Effector memory CD8-positive, alpha-beta T cell (primary cell): ENCODE measurements around the gene FCMR.

Source experiments
- ATAC-seq: fragments of 150-1000 bp; cut with Tn5 transposase; replicated peaks from 2 replicates; pipeline ENCODE4 v1.10.0; 2021; ENCODE audit warnings: mild to moderate bottlenecking, moderate library complexity
- DNase-seq, 3 experiments: peaks; one replicate each; pipeline ENCODE4 v3.0.0; 2021
- H3K27ac Mint-ChIP-seq, 2 donors: one replicate each; pipeline ENCODE4 v1.8.0; 2022; ENCODE audit warnings: mild to moderate bottlenecking in 2 of 2, mixed read lengths in 2 of 2, moderate library complexity in 2 of 2
- H3K27me3 Mint-ChIP-seq, 2 donors: one replicate each; pipeline ENCODE4 v1.8.0; 2022; ENCODE audit warnings: mixed read lengths in 2 of 2
- H3K36me3 Mint-ChIP-seq: one replicate; pipeline ENCODE4 v1.8.0; 2022; ENCODE audit warnings: mild to moderate bottlenecking, moderate library complexity, mixed read lengths; ENCODE audit not compliant: insufficient read depth
- H3K4me1 Mint-ChIP-seq, 2 donors: one replicate each; pipeline ENCODE4 v1.8.0; 2022; ENCODE audit warnings: low read depth in 2 of 2, mixed read lengths in 2 of 2
- H3K4me3 Mint-ChIP-seq, 2 donors: one replicate each; pipeline ENCODE4 v1.8.0; 2022; ENCODE audit warnings: mild to moderate bottlenecking in 2 of 2, mixed read lengths in 2 of 2, moderate library complexity in 2 of 2
- H3K9me3 Mint-ChIP-seq, 2 donors: one replicate each; pipeline ENCODE4 v1.8.0; 2022; ENCODE audit warnings: mixed read lengths in 2 of 2

Gene FCMR

GRCh38 chr1:206897175-206897574, 24.6 kb downstream of the FCMR start, which contains the start of gene IL24:
TSS of gene IL24 (plus strand) at chr1:206897443. CDS start at chr1:206897833, 390 bp downstream.
- no peak within 1 kb of the TSS for H3K4me3 Mint-ChIP-seq
- H3K27ac Mint-ChIP-seq, result no peak within 1 kb of the TSS

GRCh38 chr1:206896261-206896660, 25.5 kb downstream of the FCMR start:
- H3K4me1 Mint-ChIP-seq, result peaks cover 6 to 9% of the 10 kb centered on the region in 2 donors
- DNase-seq (no peak), ATAC-seq (no peak)
- H3K27ac Mint-ChIP-seq, result no peak overlapping the region
- no peaks in the 10 kb centered on the region for H3K9me3 Mint-ChIP-seq
- H3K27me3 Mint-ChIP-seq, result peaks cover 19 to 44% of the 10 kb centered on the region in 2 donors
- H3K36me3 Mint-ChIP-seq, result peaks cover 8% of the 10 kb centered on the region
- no peak overlapping the region for H3K4me3 Mint-ChIP-seq

More at GRCh38 chr1:206897175-206897574, 24.6 kb downstream of the FCMR start, which contains the start of gene IL24:
- H3K27me3 Mint-ChIP-seq, result peaks cover 13 to 36% of the 10 kb centered on the region in 2 donors
- DNase-seq, result no peak
- H3K4me1 Mint-ChIP-seq, result peaks cover 9 to 12% of the 10 kb centered on the region in 2 donors
- no peaks in the 10 kb centered on the region for H3K9me3 Mint-ChIP-seq
- peaks cover 8% of the 10 kb centered on the region for H3K36me3 Mint-ChIP-seq
- ATAC-seq, result no peak

DNA sequence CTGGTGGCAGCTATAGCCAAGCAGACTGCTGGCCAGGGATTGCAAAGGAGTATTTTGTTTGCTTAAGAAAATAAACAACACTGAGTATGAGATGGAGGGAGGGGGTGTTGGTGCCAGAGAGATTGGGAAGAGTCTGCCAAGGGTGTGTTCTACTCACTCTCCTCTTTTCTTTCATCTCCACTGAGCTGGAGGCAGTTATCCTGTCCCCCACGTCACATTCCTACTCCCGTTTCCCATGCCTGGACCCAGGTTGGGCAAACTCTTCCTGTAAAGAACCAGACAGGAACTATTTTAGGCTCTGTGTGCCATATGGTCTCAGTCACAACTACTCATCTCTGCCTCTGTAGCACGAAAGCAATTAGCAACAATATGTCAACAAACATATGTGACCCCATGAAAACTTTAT, 25.9 kb downstream of the FCMR start:
- H3K36me3 Mint-ChIP-seq, result peaks cover 8% of the 10 kb centered on the region
- H3K4me1 Mint-ChIP-seq, result peaks cover 7 to 9% of the 10 kb centered on the region in 2 donors
- H3K9me3 Mint-ChIP-seq, result no peaks in the 10 kb centered on the region
- peaks cover 23 to 48% of the 10 kb centered on the region in 2 donors for H3K27me3 Mint-ChIP-seq
- ATAC-seq (no peak), DNase-seq (no peak)
- H3K27ac Mint-ChIP-seq, result no peak overlapping the region
- no peak overlapping the region for H3K4me3 Mint-ChIP-seq

DNA sequence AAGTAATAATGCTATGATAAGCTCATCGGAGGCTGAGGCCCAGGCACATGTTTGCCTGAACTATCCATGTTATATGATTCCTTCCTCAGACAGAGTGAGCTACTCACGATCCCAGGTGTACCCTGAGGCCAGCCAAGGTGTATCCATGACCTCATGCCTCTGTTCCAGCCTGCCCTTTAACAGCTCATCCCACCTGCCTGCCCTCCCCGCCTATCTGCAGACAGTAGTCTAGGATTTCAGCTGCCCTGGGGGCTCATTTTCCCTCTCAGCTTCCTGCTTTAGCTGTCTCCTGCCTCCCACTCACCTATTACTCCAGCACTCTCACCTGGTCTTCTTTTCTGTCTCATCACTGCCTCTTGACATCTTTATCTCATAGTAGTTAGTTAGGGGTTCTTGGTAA, 26.4 kb downstream of the FCMR start:
- Mint-ChIP-seq H3K4me1 (peaks cover 6 to 8% of the 10 kb centered on the region in 2 donors), H3K9me3 (no peaks in the 10 kb centered on the region), H3K4me3 (no peak overlapping the region), H3K36me3 (peaks cover 6% of the 10 kb centered on the region), H3K27ac (no peak overlapping the region), H3K27me3 (peaks cover 23 to 53% of the 10 kb centered on the region in 2 donors)
- no peak for ATAC-seq
- DNase-seq, result no peak

DNA sequence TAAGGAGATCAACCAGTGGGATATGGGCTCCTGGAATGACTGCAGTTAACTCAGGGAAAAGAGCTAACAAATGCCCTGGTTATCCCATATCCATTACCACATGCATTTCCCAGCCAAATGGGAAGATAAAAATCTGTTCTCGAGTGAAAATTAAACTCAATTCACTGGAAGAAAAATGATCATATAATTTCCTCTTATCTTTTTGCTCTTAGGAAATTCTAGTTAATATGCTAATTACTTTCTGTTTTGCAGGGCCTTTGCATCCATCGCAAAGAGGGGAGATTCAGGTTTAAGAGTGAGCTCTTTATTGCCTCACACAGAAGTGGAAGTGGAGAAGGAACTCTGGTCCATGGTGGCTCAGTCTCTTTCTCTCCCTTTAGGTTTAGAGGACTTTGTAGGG, 28.4 kb downstream of the FCMR start:
- Mint-ChIP-seq H3K27me3 (peaks cover 23 to 57% of the 10 kb centered on the region in 2 donors), H3K9me3 (no peaks in the 10 kb centered on the region), H3K4me3 (no peak overlapping the region), H3K27ac (no peak overlapping the region), H3K4me1 (peaks cover 2 to 3% of the 10 kb centered on the region in 2 donors), H3K36me3 (peaks cover 3% of the 10 kb centered on the region)
- DNase-seq, result no peak
- no peak for ATAC-seq

GRCh38 chr1:206892351-206892984, 29.3 kb downstream of the FCMR start:
- Mint-ChIP-seq H3K9me3 (no peaks in the 10 kb centered on the region), H3K4me1 (peaks cover 2 to 3% of the 10 kb centered on the region in 2 donors)

GRCh38 chr1:206891412-206891811, 30.3 kb downstream of the FCMR start:
- no peak overlapping the region for H3K27ac Mint-ChIP-seq
- peaks cover 0 to 3% of the 10 kb centered on the region in 2 donors for H3K4me1 Mint-ChIP-seq
- ATAC-seq (no peak), DNase-seq (no peak)
- H3K27me3 Mint-ChIP-seq, result peaks cover 23 to 55% of the 10 kb centered on the region in 2 donors
- no peaks in the 10 kb centered on the region for H3K36me3 Mint-ChIP-seq
- H3K4me3 Mint-ChIP-seq, result no peak overlapping the region
- H3K9me3 Mint-ChIP-seq, result no peaks in the 10 kb centered on the region

More at GRCh38 chr1:206892351-206892984, 29.3 kb downstream of the FCMR start:
- Mint-ChIP-seq H3K27ac (no peak overlapping the region), H3K4me3 (no peak overlapping the region), H3K27me3 (peaks cover 23 to 57% of the 10 kb centered on the region in 2 donors), H3K36me3 (no peaks in the 10 kb centered on the region)
- no peak for ATAC-seq
- no peak for DNase-seq

GRCh38 chr1:206890125-206891060, 31.3 kb downstream of the FCMR start:
- DNase-seq, result no peak
- Mint-ChIP-seq H3K27me3 (peaks cover 18 to 53% of the 10 kb centered on the region in 2 donors), H3K36me3 (no peaks in the 10 kb centered on the region), H3K9me3 (no peaks in the 10 kb centered on the region), H3K4me3 (no peak overlapping the region), H3K27ac (peak overlapping the region in 1 of 2 donors; percentile 12), H3K4me1 (peaks cover 0 to 3% of the 10 kb centered on the region in 2 donors)
- no peak for ATAC-seq

DNA sequence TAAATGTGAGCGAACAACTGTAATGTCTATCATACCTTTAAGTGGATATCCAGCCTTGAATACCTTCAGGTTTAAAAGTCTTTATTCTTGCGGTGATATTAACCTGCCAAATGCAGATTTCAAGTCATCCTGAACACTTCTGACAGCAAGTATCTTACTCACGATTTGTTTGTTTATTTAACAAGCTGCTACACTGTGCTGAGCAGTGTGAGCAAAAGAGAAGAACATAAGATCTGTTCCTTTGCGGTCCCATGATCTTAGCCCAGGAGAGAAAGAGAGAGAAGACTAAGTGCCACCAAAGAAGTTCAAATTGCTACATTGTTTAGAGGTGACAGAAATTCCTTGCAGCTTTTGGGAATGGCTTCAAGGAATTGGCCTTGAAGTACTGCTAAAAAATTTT, 34.0 kb downstream of the FCMR start:
- Mint-ChIP-seq H3K27ac (no peak overlapping the region), H3K4me3 (no peak overlapping the region), H3K4me1 (peaks cover 3 to 4% of the 10 kb centered on the region in 2 donors), H3K27me3 (peaks cover 10 to 42% of the 10 kb centered on the region in 2 donors), H3K36me3 (no peaks in the 10 kb centered on the region), H3K9me3 (no peaks in the 10 kb centered on the region)
- DNase-seq (no peak), ATAC-seq (no peak)

DNA sequence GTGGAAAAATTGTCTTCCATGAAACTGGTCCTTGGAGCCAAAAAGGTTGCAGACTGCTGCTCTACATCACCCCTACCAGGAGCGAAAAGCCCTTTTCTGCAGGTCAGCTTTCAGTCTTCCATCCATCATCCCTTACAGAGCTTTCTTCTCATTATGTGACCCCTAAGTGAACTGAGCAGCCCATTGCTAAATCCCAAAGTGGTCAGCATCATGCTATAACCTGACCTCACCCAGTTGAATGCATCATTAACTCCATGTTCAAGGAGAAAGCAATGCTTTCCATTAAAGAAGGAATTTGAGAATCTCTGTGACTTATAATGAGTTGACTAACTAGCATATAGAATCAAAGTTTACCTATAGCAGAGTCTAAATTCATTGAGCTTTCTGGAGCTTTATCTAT, 34.9 kb downstream of the FCMR start:
- Mint-ChIP-seq H3K36me3 (no peaks in the 10 kb centered on the region), H3K27ac (no peak overlapping the region), H3K4me1 (peaks cover 3 to 4% of the 10 kb centered on the region in 2 donors), H3K4me3 (no peak overlapping the region), H3K27me3 (peaks cover 9 to 44% of the 10 kb centered on the region in 2 donors), H3K9me3 (no peaks in the 10 kb centered on the region)
- ATAC-seq (no peak), DNase-seq (no peak)

DNA sequence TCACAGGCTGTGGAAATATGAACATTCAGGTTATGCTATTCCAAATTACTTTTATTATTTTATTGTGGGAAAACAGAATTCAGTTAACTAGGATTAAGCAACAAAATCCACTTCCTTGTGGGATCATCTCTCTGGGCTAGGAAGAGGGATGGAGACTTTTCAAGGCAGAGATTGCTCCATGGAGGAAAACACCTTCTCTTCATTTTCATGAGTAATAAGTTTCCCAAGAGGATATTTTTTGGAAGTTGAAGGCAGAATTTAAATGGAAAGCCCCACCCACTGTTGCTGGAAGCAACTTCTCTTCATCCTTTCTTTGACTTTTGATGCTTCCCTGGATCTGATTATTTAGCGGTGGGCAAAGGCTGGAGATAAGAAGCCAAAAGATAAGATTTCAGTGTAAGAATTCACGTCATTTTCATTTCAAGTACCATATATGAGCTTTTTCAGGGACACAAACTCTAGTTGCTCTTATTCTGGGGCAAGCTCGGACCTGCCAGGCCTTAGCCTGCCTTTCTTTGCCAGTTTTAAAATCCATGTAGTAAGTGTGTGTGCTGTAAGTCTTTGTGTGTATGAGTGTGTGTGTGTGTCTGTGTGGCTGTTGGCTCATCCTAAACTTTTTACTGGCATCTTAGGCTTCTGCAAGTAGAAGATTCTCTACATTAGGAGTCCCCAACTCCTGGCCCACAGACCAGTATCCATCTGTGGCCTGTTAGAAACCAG, 36.2 kb downstream of the FCMR start:
- Mint-ChIP-seq H3K27ac (no peak overlapping the region), H3K27me3 (peaks cover 0 to 31% of the 10 kb centered on the region in 2 donors), H3K4me1 (peaks cover 0 to 4% of the 10 kb centered on the region in 2 donors), H3K36me3 (no peaks in the 10 kb centered on the region), H3K4me3 (no peak overlapping the region), H3K9me3 (no peaks in the 10 kb centered on the region)
- no peak for ATAC-seq
- no peak for DNase-seq

DNA sequence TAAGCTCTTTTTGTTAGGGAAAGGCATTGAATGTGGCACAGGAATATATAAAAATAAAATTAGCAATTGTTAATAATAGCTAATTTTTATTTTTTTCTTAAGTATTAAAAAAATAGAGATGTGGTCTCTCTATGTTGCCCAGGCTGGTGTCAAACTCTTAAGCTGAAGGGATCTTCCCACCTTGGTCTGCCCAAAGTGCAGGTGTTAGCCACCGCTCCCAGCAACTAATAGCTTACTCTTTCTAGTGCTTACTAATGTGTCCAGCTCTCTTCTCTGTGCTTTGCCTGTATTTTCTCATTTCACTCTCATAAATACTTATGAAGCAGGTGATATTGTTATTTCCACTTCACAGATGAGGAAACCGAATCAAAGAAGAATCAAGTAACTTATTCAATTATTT, 37.9 kb downstream of the FCMR start:
- H3K27ac Mint-ChIP-seq, result no peak overlapping the region
- peaks cover 0 to 25% of the 10 kb centered on the region in 2 donors for H3K27me3 Mint-ChIP-seq
- H3K4me1 Mint-ChIP-seq, result peaks cover 0 to 4% of the 10 kb centered on the region in 2 donors
- no peak overlapping the region for H3K4me3 Mint-ChIP-seq
- no peaks in the 10 kb centered on the region for H3K36me3 Mint-ChIP-seq
- DNase-seq, result no peak
- no peaks in the 10 kb centered on the region for H3K9me3 Mint-ChIP-seq
- ATAC-seq, result peak; percentile 71

GRCh38 chr1:206883160-206883559, 38.6 kb downstream of the FCMR start:
- H3K4me1 Mint-ChIP-seq, result peaks cover 0 to 4% of the 10 kb centered on the region in 2 donors
- no peaks in the 10 kb centered on the region for H3K36me3 Mint-ChIP-seq
- H3K27ac Mint-ChIP-seq, result no peak overlapping the region
- DNase-seq (no peak), ATAC-seq (no peak)
- peaks cover 0 to 4% of the 10 kb centered on the region in 2 donors for H3K9me3 Mint-ChIP-seq
- H3K27me3 Mint-ChIP-seq, result peaks cover 0 to 25% of the 10 kb centered on the region in 2 donors
- no peak overlapping the region for H3K4me3 Mint-ChIP-seq
